ENCODE measurements around the gene AGBL1. TPM values are rescaled to one million over a fixed set of nuclear protein-coding genes. Genes with fewer than 3 reads are reported as not detected.

Gene AGBL1
- total RNA-seq, 1 experiment from 2014 or later: not detected

DNA sequence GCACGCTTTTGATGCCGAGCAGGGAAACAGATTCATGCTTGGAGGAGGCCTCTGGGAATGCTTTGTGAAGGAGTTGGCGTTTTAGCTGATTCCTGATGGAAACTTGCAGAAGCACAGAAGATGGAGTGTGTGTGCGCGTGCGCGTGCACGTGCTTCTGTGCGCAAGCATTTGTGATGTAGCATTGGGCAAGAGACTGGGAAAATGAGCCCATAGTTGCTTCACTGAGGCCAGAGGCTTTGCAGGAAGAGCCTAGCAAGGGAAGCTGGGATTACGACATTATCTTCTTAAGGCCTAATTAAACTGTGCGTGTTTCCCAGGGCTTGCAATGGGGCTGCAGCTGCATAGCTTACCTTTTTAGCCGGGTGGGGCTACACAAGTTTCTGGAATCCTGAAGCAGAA is 18.1 kb upstream of the AGBL1 start:
- no TSS peak for BruUV-seq (replicated peaks)
- CTCF ChIA-PET: no interaction called here
- Histone ChIP-seq H3F3A (ENCODE audit: insufficient read depth, low read depth) (no peaks in the 10 kb centered on the region), H3K9me2 (ENCODE audit: insufficient read depth) (no peaks in the 10 kb centered on the region), H2AFZ (no peak overlapping the region), H3K4me1 (replicated peaks; ENCODE audit: insufficient read depth) (no peaks in the 10 kb centered on the region), H4K20me1 (ENCODE audit: insufficient read depth) (no peaks in the 10 kb centered on the region), H3K4me3 (no peak overlapping the region), H3K36me3 (ENCODE audit: low read depth) (no peaks in the 10 kb centered on the region), H3K4me2 (no peak overlapping the region), H3K27ac (no peak overlapping the region), H3K27me3 (ENCODE audit: insufficient read depth, low read depth) (peaks cover 57% of the 10 kb centered on the region), H3K9me3 (ENCODE audit: insufficient read depth, low read depth) (no peaks in the 10 kb centered on the region), H3K79me2 (ENCODE audit: low read depth) (no peaks in the 10 kb centered on the region)
- intact Hi-C loops (cut with micrococcal nuclease; ENCODE audit: unreplicated experiment): no loop called here
- no peak for DNase-seq
- no peak for TF ChIP-seq EZH2 (IDR thresholded peaks at IDR 0.05; ENCODE audit: low read depth)
- TF ChIP-seq, protein P1, sequence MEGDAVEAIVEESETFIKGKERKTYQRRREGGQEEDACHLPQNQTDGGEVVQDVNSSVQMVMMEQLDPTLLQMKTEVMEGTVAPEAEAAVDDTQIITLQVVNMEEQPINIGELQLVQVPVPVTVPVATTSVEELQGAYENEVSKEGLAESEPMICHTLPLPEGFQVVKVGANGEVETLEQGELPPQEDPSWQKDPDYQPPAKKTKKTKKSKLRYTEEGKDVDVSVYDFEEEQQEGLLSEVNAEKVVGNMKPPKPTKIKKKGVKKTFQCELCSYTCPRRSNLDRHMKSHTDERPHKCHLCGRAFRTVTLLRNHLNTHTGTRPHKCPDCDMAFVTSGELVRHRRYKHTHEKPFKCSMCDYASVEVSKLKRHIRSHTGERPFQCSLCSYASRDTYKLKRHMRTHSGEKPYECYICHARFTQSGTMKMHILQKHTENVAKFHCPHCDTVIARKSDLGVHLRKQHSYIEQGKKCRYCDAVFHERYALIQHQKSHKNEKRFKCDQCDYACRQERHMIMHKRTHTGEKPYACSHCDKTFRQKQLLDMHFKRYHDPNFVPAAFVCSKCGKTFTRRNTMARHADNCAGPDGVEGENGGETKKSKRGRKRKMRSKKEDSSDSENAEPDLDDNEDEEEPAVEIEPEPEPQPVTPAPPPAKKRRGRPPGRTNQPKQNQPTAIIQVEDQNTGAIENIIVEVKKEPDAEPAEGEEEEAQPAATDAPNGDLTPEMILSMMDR (conservative IDR thresholded peaks at IDR 0.05): no peak
- POLR2A ChIA-PET (ENCODE audit: unreplicated experiment): no interaction called here

DNA sequence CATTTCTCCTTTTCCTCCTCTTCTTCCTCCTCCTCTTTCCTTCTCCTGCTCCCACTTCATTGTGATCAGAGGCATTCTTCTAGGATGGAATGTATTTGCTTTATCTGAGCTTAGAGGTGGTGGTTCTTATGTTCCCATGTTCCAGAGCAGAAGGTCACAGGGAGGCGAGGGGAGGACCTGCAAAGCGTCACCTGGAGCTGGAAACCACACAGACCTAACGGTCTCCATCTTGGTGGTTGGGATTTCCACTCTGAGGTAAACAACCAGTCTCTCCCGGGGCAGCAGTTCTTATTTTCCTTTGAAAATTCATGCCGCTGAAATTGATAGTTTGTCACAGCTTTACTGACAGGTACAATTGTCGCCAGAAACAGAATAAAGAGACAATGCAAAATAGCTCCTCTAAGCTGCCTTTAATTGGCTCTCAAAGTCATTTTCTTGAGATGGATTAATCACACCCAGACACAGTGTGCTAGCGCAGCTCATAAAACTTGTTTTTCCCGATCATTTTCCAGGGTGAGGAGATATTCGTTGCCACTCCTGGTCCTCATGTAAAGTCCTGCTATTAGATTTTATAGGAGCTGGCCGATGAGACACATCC is 16.9 kb upstream of the AGBL1 start:
- Histone ChIP-seq H3K4me3 (no peak overlapping the region), H3K36me3 (ENCODE audit: low read depth) (no peaks in the 10 kb centered on the region), H4K20me1 (ENCODE audit: insufficient read depth) (no peaks in the 10 kb centered on the region), H3K9me2 (ENCODE audit: insufficient read depth) (no peaks in the 10 kb centered on the region), H3K9me3 (ENCODE audit: insufficient read depth, low read depth) (no peaks in the 10 kb centered on the region), H3K27ac (no peak overlapping the region), H3K27me3 (ENCODE audit: insufficient read depth, low read depth) (peaks cover 57% of the 10 kb centered on the region), H3K79me2 (ENCODE audit: low read depth) (no peaks in the 10 kb centered on the region), H3K4me1 (replicated peaks; ENCODE audit: insufficient read depth) (no peaks in the 10 kb centered on the region), H2AFZ (no peak overlapping the region), H3F3A (ENCODE audit: insufficient read depth, low read depth) (no peaks in the 10 kb centered on the region), H3K4me2 (no peak overlapping the region)
- BruUV-seq (replicated peaks): no TSS peak
- no peak for DNase-seq
- POLR2A ChIA-PET (ENCODE audit: unreplicated experiment): no interaction called here
- TF ChIP-seq, protein P1 (conservative IDR thresholded peaks at IDR 0.05): no peak
- CTCF ChIA-PET: no interaction called here
- intact Hi-C loops (cut with micrococcal nuclease; ENCODE audit: unreplicated experiment): no loop called here

DNA sequence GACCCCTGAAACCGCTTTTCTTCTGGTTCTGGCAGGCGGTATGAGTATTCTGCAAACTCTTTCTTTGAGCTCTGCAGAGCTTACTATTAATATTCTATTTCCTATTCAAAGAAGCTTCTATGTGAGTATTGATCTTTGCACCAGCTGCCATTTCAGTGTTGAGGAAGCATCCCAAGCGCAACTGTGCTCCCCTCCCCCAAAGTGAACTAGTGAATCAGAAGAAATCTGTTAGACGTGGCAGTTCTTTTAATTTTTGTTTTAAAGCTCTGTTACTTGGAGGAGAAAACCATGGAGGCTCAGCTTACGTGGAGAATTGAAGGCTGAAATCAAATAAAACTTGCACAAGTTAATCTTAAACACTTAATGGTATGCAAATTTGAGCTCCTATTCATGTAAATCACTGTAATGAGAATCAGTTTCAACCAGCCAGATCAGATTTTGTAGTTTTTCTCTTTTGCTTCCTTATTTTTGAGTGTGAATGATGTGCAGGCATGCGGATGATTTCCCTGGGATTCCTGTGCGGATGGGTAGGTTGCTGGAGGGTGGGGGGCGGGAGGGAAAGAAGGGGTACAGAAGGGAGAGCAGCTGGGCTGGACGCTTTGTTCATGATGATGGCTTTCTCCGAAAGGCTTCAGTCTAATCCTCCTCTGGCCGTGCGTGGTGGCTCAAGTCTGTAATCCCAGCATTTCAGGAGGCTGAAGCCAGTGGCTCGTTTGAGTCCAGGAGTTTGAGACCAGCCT is 16.1 kb upstream of the AGBL1 start:
- intact Hi-C loops (cut with micrococcal nuclease; ENCODE audit: unreplicated experiment): no loop called here

More for the DNA sequence above, 16.1 kb upstream of the AGBL1 start:
- Histone ChIP-seq H3K4me1 (replicated peaks; ENCODE audit: insufficient read depth) (no peaks in the 10 kb centered on the region), H3K4me2 (no peak overlapping the region), H3F3A (ENCODE audit: insufficient read depth, low read depth) (no peaks in the 10 kb centered on the region), H3K9me2 (ENCODE audit: insufficient read depth) (no peaks in the 10 kb centered on the region), H3K27ac (no peak overlapping the region), H3K4me3 (no peak overlapping the region), H3K79me2 (ENCODE audit: low read depth) (no peaks in the 10 kb centered on the region), H2AFZ (no peak overlapping the region), H3K9me3 (ENCODE audit: insufficient read depth, low read depth) (no peaks in the 10 kb centered on the region), H3K36me3 (ENCODE audit: low read depth) (no peaks in the 10 kb centered on the region), H3K27me3 (ENCODE audit: insufficient read depth, low read depth) (peaks cover 57% of the 10 kb centered on the region), H4K20me1 (ENCODE audit: insufficient read depth) (no peaks in the 10 kb centered on the region)
- TF ChIP-seq EZH2 (IDR thresholded peaks at IDR 0.05; ENCODE audit: low read depth): no peak
- TF ChIP-seq, protein P1 (conservative IDR thresholded peaks at IDR 0.05): no peak
- ChIA-PET CTCF (no interaction called here), POLR2A (ENCODE audit: unreplicated experiment) (no interaction called here)
- DNase-seq: no peak
- BruUV-seq (replicated peaks): no TSS peak

Data from PC-9 (cell line).